ENCODE data around the gene PRSS33. TPM values are rescaled to one million over a fixed set of nuclear protein-coding genes. Genes with fewer than 3 reads are reported as not detected.

The PRSS33 gene
- total RNA-seq, 1 donor from 2014 or later, result not detected

- intact Hi-C loops (cut with micrococcal nuclease), result no loop called here
- H3K27ac Mint-ChIP-seq, result no peak overlapping the region
- H3K4me3 Mint-ChIP-seq (ENCODE audit: low read depth), result no peak overlapping the region
- no peak for DNase-seq (ENCODE audit: low spot score)
- no peaks in the 10 kb centered on the region for H3K9me3 Mint-ChIP-seq
- H3K36me3 Mint-ChIP-seq (ENCODE audit: low read depth), result no peaks in the 10 kb centered on the region
- H3K4me1 Mint-ChIP-seq (ENCODE audit: low read depth), result no peaks in the 10 kb centered on the region
- H3K27me3 Mint-ChIP-seq (ENCODE audit: low read depth), result no peaks in the 10 kb centered on the region
These were observed 44.9 kb downstream of the PRSS33 start for GRCh38 chr16:2742323-2743006.

DNA sequence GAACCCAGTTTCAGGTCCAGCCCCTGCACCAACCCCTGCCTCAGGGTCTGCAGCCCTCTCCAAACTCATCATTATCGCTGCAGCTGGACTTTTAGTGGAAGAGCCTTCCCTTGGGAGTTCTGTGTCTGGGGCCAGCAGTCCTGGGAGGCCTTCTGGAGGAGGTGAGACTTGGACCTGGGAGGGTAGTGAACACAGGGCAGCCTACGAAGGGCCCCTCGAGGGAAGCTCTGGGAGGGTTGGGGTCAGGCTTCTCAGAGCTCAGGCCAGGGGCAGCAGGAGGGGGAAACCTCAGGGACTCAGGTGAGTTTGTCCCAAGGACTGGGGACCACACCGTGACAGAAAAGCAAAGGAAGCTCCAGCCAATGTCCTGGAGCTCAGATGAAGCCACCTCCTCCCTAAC is 46.2 kb downstream of the PRSS33 start:
- Mint-ChIP-seq H3K9me3 (no peaks in the 10 kb centered on the region), H3K4me3 (ENCODE audit: low read depth) (no peak overlapping the region), H3K27ac (no peak overlapping the region), H3K4me1 (ENCODE audit: low read depth) (no peaks in the 10 kb centered on the region), H3K36me3 (ENCODE audit: low read depth) (no peaks in the 10 kb centered on the region), H3K27me3 (ENCODE audit: low read depth) (no peaks in the 10 kb centered on the region)
- intact Hi-C loops (cut with micrococcal nuclease), result no loop called here
- no peak for DNase-seq (ENCODE audit: low spot score)

DNA sequence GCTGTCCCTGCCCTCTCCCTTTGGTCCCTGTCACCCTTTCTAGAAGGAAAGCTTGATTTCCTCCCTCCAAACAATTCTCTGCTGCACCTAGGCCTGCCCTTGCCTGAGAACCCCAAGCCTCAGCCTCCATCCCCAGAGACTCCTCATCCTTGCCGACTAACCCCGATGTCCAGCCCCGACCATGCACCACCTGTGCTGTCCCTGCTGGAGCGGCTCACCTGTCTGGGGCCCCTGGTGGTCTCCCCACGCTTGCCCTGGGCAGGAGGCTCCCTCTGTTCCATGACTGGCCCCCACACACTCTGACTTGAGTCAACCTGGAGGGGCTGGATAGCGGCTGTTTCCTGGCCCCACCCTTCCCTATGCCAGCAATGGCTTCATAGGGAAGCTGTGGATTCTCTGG is 46.9 kb downstream of the PRSS33 start:
- DNase-seq (ENCODE audit: low spot score), result no peak
- intact Hi-C loops (cut with micrococcal nuclease), result no loop called here
- Mint-ChIP-seq H3K4me3 (ENCODE audit: low read depth) (no peak overlapping the region), H3K27ac (no peak overlapping the region), H3K9me3 (no peaks in the 10 kb centered on the region), H3K36me3 (ENCODE audit: low read depth) (no peaks in the 10 kb centered on the region), H3K4me1 (ENCODE audit: low read depth) (no peaks in the 10 kb centered on the region), H3K27me3 (ENCODE audit: low read depth) (no peaks in the 10 kb centered on the region)

- H3K9me3 Mint-ChIP-seq, result no peaks in the 10 kb centered on the region
- no peaks in the 10 kb centered on the region for H3K4me1 Mint-ChIP-seq (ENCODE audit: low read depth)
- H3K36me3 Mint-ChIP-seq (ENCODE audit: low read depth), result no peaks in the 10 kb centered on the region
- H3K4me3 Mint-ChIP-seq (ENCODE audit: low read depth), result no peak overlapping the region
- DNase-seq (ENCODE audit: low spot score), result no peak
- intact Hi-C loops (cut with micrococcal nuclease), result no loop called here
- no peaks in the 10 kb centered on the region for H3K27me3 Mint-ChIP-seq (ENCODE audit: low read depth)
- H3K27ac Mint-ChIP-seq, result no peak overlapping the region
These were observed 47.5 kb downstream of the PRSS33 start for GRCh38 chr16:2739625-2740430.

DNA sequence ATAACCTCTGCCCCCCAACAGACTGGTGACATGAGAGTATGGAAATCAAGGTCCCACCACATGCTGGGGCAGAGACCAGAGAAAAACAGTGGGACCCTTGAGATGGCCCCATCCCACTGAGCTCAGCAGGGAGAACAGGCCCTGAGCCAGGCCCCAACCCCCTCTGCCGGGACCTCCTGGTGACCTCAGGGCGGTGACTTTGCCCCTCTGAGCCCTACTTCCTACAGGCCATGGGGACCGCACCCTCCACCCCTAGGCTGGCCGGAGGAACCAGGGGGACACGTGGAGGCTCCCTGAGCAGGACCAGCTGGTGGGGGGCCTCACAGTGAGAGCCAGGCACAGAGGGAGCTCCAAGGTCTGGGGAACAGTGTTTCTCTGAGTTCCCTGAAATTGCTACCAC is 48.7 kb downstream of the PRSS33 start:
- Mint-ChIP-seq H3K4me3 (ENCODE audit: low read depth) (no peak overlapping the region), H3K27me3 (ENCODE audit: low read depth) (no peaks in the 10 kb centered on the region), H3K4me1 (ENCODE audit: low read depth) (no peaks in the 10 kb centered on the region), H3K36me3 (ENCODE audit: low read depth) (no peaks in the 10 kb centered on the region), H3K27ac (no peak overlapping the region), H3K9me3 (no peaks in the 10 kb centered on the region)
- no peak for DNase-seq (ENCODE audit: low spot score)
- intact Hi-C loops (cut with micrococcal nuclease), result no loop called here

GRCh38 chr16:2737895-2738418 is 49.4 kb downstream of the PRSS33 start:
- intact Hi-C loops (cut with micrococcal nuclease), result no loop called here
- no peaks in the 10 kb centered on the region for H3K36me3 Mint-ChIP-seq (ENCODE audit: low read depth)
- no peak overlapping the region for H3K27ac Mint-ChIP-seq
- H3K4me1 Mint-ChIP-seq (ENCODE audit: low read depth), result no peaks in the 10 kb centered on the region
- DNase-seq (ENCODE audit: low spot score), result no peak
- H3K27me3 Mint-ChIP-seq (ENCODE audit: low read depth), result no peaks in the 10 kb centered on the region
- no peak overlapping the region for H3K4me3 Mint-ChIP-seq (ENCODE audit: low read depth)
- no peaks in the 10 kb centered on the region for H3K9me3 Mint-ChIP-seq

GRCh38 chr16:2737238-2737605 is 50.1 kb downstream of the PRSS33 start:
- intact Hi-C loops (cut with micrococcal nuclease), result no loop called here
- DNase-seq (ENCODE audit: low spot score), result no peak

DNA sequence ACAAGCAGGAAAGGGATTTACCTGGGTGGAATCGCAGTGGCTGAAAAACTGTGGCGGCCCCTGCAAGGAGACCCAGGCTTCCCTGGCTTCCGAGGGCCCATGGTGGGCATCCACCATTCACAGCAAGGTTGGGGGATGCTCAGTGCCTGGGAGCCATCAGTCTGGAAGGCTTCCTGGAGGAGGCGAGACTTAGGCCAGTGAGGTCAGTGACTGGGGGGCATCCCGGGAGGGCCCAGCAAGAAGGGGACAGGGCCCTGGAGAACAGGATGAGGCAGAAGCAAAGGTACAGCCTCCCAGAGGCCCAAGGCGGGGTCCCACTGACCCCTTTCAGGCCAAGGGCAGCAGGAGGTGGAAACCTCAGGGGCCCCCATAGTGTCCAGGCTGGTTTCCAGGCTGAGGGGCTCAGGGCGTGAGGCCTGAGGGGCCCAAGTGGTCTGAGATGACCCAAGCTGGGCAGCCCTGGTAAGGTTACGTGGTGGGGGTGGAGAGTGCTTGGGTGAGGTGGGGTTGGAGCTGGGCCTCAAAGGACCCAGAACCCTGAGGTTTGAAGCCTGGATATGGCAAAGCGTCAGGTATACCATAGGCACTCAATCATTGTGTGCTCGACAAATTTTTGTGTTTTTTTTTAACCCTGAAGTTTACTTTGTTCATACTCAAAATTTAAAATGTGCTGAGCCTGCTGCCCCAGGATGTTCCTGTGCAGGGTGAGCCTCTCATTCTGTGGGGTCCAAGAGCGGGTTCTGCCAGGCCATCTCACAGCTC is 50.7 kb downstream of the PRSS33 start:
- Mint-ChIP-seq H3K9me3 (no peaks in the 10 kb centered on the region), H3K4me3 (ENCODE audit: low read depth) (no peak overlapping the region), H3K27ac (no peak overlapping the region), H3K4me1 (ENCODE audit: low read depth) (no peaks in the 10 kb centered on the region), H3K27me3 (ENCODE audit: low read depth) (no peaks in the 10 kb centered on the region), H3K36me3 (ENCODE audit: low read depth) (no peaks in the 10 kb centered on the region)
- DNase-seq (ENCODE audit: low spot score), result no peak
- intact Hi-C loops (cut with micrococcal nuclease), result no loop called here

More at GRCh38 chr16:2737238-2737605, 50.1 kb downstream of the PRSS33 start:
- H3K4me3 Mint-ChIP-seq (ENCODE audit: low read depth), result no peak overlapping the region
- H3K4me1 Mint-ChIP-seq (ENCODE audit: low read depth), result no peaks in the 10 kb centered on the region
- no peaks in the 10 kb centered on the region for H3K27me3 Mint-ChIP-seq (ENCODE audit: low read depth)
- H3K36me3 Mint-ChIP-seq (ENCODE audit: low read depth), result no peaks in the 10 kb centered on the region
- H3K27ac Mint-ChIP-seq, result no peak overlapping the region
- H3K9me3 Mint-ChIP-seq, result no peaks in the 10 kb centered on the region

DNA sequence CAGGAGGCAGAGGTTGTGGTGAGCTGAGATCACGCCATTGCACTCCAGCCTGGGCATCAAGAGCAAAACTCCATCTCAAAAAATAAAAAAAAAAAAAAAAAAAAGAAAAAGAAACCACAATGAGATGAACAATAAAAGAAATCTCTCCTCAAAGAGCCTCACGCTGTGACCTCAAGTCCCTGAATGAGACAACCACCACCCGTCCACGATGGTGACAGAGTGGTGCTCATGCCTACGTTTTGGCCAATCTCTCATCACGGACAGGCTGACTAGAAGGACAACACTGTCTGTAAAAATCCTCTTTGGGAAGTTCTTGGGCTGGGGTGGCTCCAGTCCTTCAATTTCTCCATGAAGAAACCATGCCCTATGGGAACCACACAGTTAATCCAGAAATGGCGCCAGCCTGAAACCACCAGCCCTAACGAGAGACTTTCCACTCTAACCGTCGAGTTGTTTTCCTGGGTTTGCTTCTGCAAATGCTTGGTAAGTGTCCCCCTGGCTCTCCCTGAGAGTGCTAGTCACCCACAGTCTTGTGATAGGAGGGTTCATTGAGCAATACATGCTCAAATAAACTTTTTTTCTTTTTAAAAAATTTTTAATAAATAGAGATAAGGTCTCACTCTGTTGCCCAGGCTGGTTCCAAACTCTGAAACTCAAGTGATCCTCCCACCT is 52.4 kb downstream of the PRSS33 start:
- Mint-ChIP-seq H3K4me1 (ENCODE audit: low read depth) (no peaks in the 10 kb centered on the region), H3K27ac (no peak overlapping the region), H3K4me3 (ENCODE audit: low read depth) (no peak overlapping the region), H3K27me3 (ENCODE audit: low read depth) (no peaks in the 10 kb centered on the region), H3K9me3 (no peaks in the 10 kb centered on the region), H3K36me3 (ENCODE audit: low read depth) (no peaks in the 10 kb centered on the region)
- DNase-seq (ENCODE audit: low spot score), result no peak
- intact Hi-C loops (cut with micrococcal nuclease), result no loop called here

Other genes with a start within 250 kb of the PRSS33 start
- 45.7 and 48.5 TPM in 2 replicates for gene PDPK1, start 249.5 kb downstream of the PRSS33 start, total RNA-seq
- gene KCTD5, start 105.0 kb downstream of the PRSS33 start, total RNA-seq, result 65.5 and 68.5 TPM in 2 replicates
- 1.8 and 2.1 TPM in 2 replicates for gene PRSS27, start 67.3 kb downstream of the PRSS33 start, total RNA-seq
- gene SRRM2, start 34.9 kb downstream of the PRSS33 start, total RNA-seq, result 694 and 701 TPM in 2 replicates
- gene ELOB, start 10.3 kb downstream of the PRSS33 start, total RNA-seq, result 242 and 252 TPM in 2 replicates
- not detected in 2 replicates for gene PRSS41, start 10.9 kb upstream of the PRSS33 start, total RNA-seq
- gene PRSS21, start 29.7 kb upstream of the PRSS33 start, total RNA-seq, result 11.4 and 11.5 TPM in 2 replicates
- gene ZG16B, start 42.7 kb upstream of the PRSS33 start, total RNA-seq, result 7.7 and 8.6 TPM in 2 replicates
- not detected in 2 replicates for gene PRSS22, start 70.6 kb upstream of the PRSS33 start, total RNA-seq
- 21.0 and 23.6 TPM in 2 replicates for gene FLYWCH2, start 95.7 kb upstream of the PRSS33 start, total RNA-seq
- gene FLYWCH1, start 124.4 kb upstream of the PRSS33 start, total RNA-seq, result 65.4 and 67.4 TPM in 2 replicates
- 0.09 TPM in 1 of 2 replicates, not detected in the other for gene KREMEN2, start 176.7 kb upstream of the PRSS33 start, total RNA-seq
- gene PAQR4, start 181.8 kb upstream of the PRSS33 start, total RNA-seq, result 46.9 and 49.9 TPM in 2 replicates
- 102 and 106 TPM in 2 replicates for gene PKMYT1, start 192.9 kb upstream of the PRSS33 start, total RNA-seq
- gene CLDN9, start 225.4 kb upstream of the PRSS33 start, total RNA-seq, result 0.11 and 0.14 TPM in 2 replicates
- gene CLDN6, start 230.6 kb upstream of the PRSS33 start, total RNA-seq, result not detected in 2 replicates
- gene TNFRSF12A, start 232.8 kb upstream of the PRSS33 start, total RNA-seq, result 9.6 and 11.6 TPM in 2 replicates
- 29.9 and 30.3 TPM in 2 replicates for gene HCFC1R1, start 236.4 kb upstream of the PRSS33 start, total RNA-seq
- gene THOC6, start 236.5 kb upstream of the PRSS33 start, total RNA-seq, result 59.0 and 59.1 TPM in 2 replicates
- gene BICDL2, start 249.4 kb upstream of the PRSS33 start, total RNA-seq, result 0.71 and 0.84 TPM in 2 replicates

Data from activated T-helper 2 cell treated with anti-CD3 and anti-CD28 coated beads, Interferon-gamma antibody, Interleukin-2, Interleukin-4, amounts not matched to agents 10 μg/mL and 5 μg/mL and 100 μg/mL, durations not matched to agents 14 hours and 24 hours and 36 hours (primary cell).